AG04449 (cell line): Measurements from ENCODE around the gene FOCAD.

Experiments used
- CTCF ChIA-PET: fragments of 350-600 bp; formaldehyde crosslinking; extraction: SDS; loops from one replicate; lab custom pipeline; 2021; ENCODE audit warnings: antibody characterized with exemption; lab: Yijun Ruan, JAX
- POLR2A ChIA-PET: fragments of 400-600, 350-600 bp; formaldehyde crosslinking; extraction: SDS; loops from one replicate; lab custom pipeline; 2020; ENCODE audit warnings: antibody characterized with exemption, inconsistent platforms; lab: Yijun Ruan, JAX
- DNase-seq: peaks from one replicate; pipeline ENCODE4 v3.0.0-alpha.2; 2010; ENCODE audit warnings: low read depth, low spot score
- H3K4me3 ChIP-seq: 2 replicates; pipeline ENCODE4 v1.5.1; 2011; ENCODE audit warnings: low read depth, mild to moderate bottlenecking, control low read depth, low read length
- TF ChIP-seq, protein P1 (sequence below): IDR thresholded peaks from one replicate; pipeline ENCODE4 v1.5.1; 2011; ENCODE audit warnings: mild to moderate bottlenecking, moderate library complexity, low read length, control low read depth, inconsistent platforms; ENCODE audit not compliant: insufficient read depth; ENCODE audit errors: missing control alignments

The FOCAD gene

DNA sequence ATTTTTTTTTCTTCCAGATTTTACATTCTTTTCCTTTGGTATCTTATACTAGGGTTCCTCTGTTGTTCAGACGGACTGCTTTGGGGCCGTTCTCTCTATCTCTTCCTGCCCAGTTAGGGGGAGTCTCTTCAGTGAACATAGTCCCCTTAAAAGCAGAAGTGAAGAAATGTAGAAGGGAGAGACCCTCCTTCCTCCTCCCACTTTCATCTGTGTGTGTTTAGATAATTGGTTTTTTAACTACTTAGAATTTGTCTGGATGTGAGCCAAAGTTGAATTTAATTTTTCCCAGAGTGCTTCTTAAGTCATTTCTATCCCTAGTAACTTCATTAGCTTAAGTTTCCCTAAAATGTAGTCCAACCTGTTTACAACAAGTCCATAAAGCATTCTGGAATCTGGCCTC is 179.9 kb downstream of the FOCAD start:
- CTCF ChIA-PET: no interaction called here
- H3K4me3 ChIP-seq: no peak overlapping the region
- no peak for DNase-seq
- TF ChIP-seq, protein P1, sequence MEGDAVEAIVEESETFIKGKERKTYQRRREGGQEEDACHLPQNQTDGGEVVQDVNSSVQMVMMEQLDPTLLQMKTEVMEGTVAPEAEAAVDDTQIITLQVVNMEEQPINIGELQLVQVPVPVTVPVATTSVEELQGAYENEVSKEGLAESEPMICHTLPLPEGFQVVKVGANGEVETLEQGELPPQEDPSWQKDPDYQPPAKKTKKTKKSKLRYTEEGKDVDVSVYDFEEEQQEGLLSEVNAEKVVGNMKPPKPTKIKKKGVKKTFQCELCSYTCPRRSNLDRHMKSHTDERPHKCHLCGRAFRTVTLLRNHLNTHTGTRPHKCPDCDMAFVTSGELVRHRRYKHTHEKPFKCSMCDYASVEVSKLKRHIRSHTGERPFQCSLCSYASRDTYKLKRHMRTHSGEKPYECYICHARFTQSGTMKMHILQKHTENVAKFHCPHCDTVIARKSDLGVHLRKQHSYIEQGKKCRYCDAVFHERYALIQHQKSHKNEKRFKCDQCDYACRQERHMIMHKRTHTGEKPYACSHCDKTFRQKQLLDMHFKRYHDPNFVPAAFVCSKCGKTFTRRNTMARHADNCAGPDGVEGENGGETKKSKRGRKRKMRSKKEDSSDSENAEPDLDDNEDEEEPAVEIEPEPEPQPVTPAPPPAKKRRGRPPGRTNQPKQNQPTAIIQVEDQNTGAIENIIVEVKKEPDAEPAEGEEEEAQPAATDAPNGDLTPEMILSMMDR: no peak
- POLR2A ChIA-PET: no interaction called here

DNA sequence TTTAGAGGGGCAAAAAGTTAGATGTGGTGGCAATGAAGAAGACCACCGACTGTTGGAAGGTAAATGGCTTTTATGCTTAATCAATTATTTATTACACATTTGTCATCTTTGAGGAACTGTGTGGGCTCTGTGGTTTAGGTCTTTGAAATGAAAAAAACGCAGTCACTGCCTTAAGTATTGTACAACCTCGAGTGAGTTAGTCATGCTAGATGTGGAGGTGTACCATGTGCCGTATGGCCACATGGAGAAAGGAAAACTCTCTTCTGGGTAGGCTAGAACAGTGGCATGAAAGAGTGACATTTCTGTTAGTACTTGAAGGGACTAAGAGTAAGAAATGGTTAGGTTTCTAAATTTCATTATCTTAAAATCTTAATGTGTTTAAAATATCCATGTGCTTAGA is 181.3 kb downstream of the FOCAD start:
- POLR2A ChIA-PET: no interaction called here
- DNase-seq: no peak
- H3K4me3 ChIP-seq: no peak overlapping the region
- CTCF ChIA-PET: interaction anchor here (1.4 kb wide), 1 partner anchor 83 kb away, joined by 3 read pairs; no protein-coding TSS in a partner anchor
- TF ChIP-seq, protein P1: no peak

DNA sequence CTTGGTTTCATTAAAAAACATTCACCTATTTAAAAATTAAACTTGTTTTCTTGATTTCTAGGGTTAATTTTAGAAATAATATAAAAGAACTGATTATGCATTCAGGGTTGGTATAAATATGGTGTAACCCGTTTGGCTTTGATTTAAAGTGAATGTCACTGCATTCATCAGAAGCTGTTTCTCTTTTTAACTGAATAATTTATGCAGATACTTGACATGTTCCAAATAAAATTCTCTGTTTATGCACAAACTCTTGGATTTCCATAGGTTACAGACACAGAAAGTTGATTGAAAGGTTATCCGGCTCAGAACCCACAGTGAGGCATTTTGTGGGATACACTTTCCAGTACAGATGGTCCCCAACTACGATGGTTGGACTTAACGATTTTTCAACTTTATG is 186.1 kb downstream of the FOCAD start:
- no peak for DNase-seq
- H3K4me3 ChIP-seq: no peak overlapping the region
- ChIA-PET CTCF (interaction anchor here (0.6 to 1.8 kb wide), 4 partner anchors 10 to 111 kb away, joined by 3 to 7 read pairs (median 3); no protein-coding TSS in a partner anchor), POLR2A (no interaction called here)
- TF ChIP-seq, protein P1: no peak

DNA sequence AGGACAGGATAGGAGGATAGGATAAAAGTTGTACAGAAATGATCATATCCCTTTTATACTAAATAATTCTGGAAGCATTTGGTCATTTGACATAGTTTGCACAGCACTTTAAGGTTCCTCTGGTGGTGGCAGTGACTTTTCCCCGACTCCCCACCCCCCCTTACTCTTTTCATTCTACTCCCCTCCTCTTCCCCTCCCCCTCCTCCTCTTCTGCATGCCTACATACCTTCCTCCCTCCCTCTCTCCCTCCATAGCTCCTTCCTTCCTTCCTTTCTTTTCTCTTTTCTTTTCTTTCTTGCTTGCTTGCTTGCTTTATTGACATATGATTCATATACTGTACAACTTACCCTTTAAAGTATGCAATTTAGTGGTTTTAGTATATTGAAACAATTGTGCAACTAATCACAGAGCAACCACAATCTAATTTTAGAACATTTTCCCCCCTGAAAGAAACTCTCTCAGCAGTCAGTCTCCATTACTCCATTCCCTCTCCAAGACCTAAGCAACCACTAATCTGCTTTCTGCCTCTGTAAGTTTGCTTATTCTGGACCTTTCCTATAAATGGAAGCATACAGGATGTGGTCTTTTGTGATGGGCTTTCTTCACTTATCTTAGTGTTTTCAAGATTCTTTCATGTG is 188.4 kb downstream of the FOCAD start:
- peak; percentile 63 for DNase-seq
- POLR2A ChIA-PET: interaction anchor here (0.6 kb wide), 1 partner anchor 188 kb away, joined by 4 read pairs; the partner anchor contains the start of gene FOCAD
- TF ChIP-seq, protein P1: no peak

DNA sequence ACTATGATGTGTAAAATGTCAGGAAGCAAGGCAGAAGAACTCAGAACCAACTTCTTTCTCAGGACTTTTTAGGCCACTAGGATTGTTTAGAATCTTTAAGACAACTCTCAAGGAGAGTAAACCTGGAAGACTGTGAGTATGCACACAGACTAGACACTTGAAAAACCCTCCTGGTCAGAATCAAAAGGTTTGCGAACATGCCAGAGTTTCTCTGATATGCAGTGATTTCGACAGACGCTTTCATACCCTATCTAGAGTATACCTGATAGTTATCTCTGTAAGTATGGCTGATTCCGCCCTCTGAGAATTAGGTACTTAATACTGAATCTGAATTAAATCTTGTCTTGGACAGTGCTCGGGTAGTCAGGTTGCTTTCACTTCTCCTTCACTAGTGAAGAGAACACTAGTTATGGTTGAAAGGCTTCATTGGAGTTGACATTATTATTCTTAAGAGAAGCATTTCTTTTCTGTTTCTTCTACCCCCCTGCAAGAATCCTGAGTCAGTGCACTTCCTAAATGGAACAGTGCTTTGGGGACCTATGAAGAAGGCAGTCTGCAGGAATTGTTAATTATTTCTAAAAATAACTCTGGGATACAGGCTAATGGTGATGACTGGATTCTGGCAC is 189.3 kb downstream of the FOCAD start:
- ChIA-PET POLR2A (no interaction called here), CTCF (interaction anchor here (1.2 to 2.9 kb wide), 4 partner anchors 11 to 248 kb away, joined by 3 to 25 read pairs (median 4); no protein-coding TSS in a partner anchor)
- peak overlapping the region; percentile 13; the same call in 1 of the 2 replicates for H3K4me3 ChIP-seq
- TF ChIP-seq, protein P1: no peak
- peak; percentile 44 for DNase-seq

More for the DNA sequence above, 188.4 kb downstream of the FOCAD start:
- H3K4me3 ChIP-seq: no peak overlapping the region; the same call in 1 of the 2 replicates
- CTCF ChIA-PET: interaction anchor here (1.1 to 1.6 kb wide), 2 partner anchors 12 to 247 kb away, joined by 3 to 5 read pairs; no protein-coding TSS in a partner anchor

DNA sequence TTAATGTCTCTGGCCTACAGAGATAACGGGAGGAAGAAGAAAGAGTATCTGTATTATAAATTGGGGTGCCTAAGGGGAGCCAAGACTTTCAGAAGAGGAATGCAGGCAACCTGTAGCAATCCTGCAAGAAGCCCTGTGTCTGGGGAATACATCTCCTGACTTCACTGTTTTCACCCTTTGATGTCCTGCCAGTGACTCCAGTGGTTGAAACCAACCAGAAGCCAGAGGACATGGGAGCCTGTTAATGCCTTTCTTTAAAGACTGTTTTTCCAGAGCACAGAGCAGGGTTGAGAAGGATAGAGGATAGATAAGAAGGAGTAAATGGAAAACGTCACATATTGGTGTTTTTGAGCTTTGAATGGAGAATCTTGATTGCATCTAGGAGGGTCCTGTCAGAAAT is 196.2 kb downstream of the FOCAD start:
- TF ChIP-seq, protein P1: no peak

More for the DNA sequence above, 196.2 kb downstream of the FOCAD start:
- POLR2A ChIA-PET: no interaction called here
- no peak for DNase-seq
- no peak overlapping the region for H3K4me3 ChIP-seq
- CTCF ChIA-PET: interaction anchor here (0.9 to 1.5 kb wide), 4 partner anchors 12 to 255 kb away, joined by 3 to 6 read pairs (median 4); no protein-coding TSS in a partner anchor
